Measurements from ENCODE around the gene PPP2R5E.

GRCh38 chr14:63564318-63564717 is 21.1 kb upstream of the PPP2R5E start:
- no peak for TF ChIP-seq POLR2A (IDR thresholded peaks at IDR 0.05)
- no peak for TF ChIP-seq CTCF (IDR thresholded peaks at IDR 0.05)
